Fibroblast of skin of abdomen (primary cell): Measurements from ENCODE around the gene KRT80.

Source experiments
- DNase-seq: peaks from one replicate; pipeline ENCODE4 v3.0.0-alpha.2; 2013

Gene KRT80

GRCh38 chr12:52151837-52152783, 39.7 kb downstream of the KRT80 start:
- peak; percentile 65 for DNase-seq

GRCh38 chr12:52151153-52151836, 40.5 kb downstream of the KRT80 start:
- no peak for DNase-seq

GRCh38 chr12:52149651-52150241, 42.1 kb downstream of the KRT80 start:
- no peak for DNase-seq

- no peak for DNase-seq
These were observed 42.6 kb downstream of the KRT80 start for GRCh38 chr12:52149182-52149641.

GRCh38 chr12:52148464-52149181, 43.2 kb downstream of the KRT80 start:
- DNase-seq: no peak

GRCh38 chr12:52147964-52148463, 43.8 kb downstream of the KRT80 start:
- DNase-seq: no peak

- DNase-seq: peak; percentile 99
These were observed 44.3 kb downstream of the KRT80 start for GRCh38 chr12:52147367-52147963.

- no peak for DNase-seq
These were observed 44.9 kb downstream of the KRT80 start for GRCh38 chr12:52146822-52147366.

- no peak for DNase-seq
These were observed 45.6 kb downstream of the KRT80 start for GRCh38 chr12:52146089-52146821.

GRCh38 chr12:52145228-52146088, 46.4 kb downstream of the KRT80 start:
- no peak for DNase-seq

- DNase-seq: no peak
These were observed 47.1 kb downstream of the KRT80 start for GRCh38 chr12:52144512-52145227.

GRCh38 chr12:52142431-52142830, 49.4 kb downstream of the KRT80 start:
- no peak for DNase-seq

GRCh38 chr12:52141875-52142274, 49.9 kb downstream of the KRT80 start:
- no peak for DNase-seq

- no peak for DNase-seq
These were observed 50.5 kb downstream of the KRT80 start for GRCh38 chr12:52141306-52141705.

- DNase-seq: no peak
These were observed 52.2 kb downstream of the KRT80 start for GRCh38 chr12:52139579-52140062.

- DNase-seq: no peak
These were observed 52.7 kb downstream of the KRT80 start for GRCh38 chr12:52139147-52139546.

GRCh38 chr12:52137746-52138145, 54.1 kb downstream of the KRT80 start:
- no peak for DNase-seq

GRCh38 chr12:52132754-52133161, 59.1 kb downstream of the KRT80 start:
- no peak for DNase-seq

- no peak for DNase-seq
These were observed 61.1 kb downstream of the KRT80 start for GRCh38 chr12:52130711-52131110.
